ENCODE results near the gene RTL1. TPM values are rescaled to one million over a fixed set of nuclear protein-coding genes. Genes with fewer than 3 reads are reported as not detected.

RTL1 gene
- total RNA-seq, 1 donor from 2014 or later: not detected

DNA sequence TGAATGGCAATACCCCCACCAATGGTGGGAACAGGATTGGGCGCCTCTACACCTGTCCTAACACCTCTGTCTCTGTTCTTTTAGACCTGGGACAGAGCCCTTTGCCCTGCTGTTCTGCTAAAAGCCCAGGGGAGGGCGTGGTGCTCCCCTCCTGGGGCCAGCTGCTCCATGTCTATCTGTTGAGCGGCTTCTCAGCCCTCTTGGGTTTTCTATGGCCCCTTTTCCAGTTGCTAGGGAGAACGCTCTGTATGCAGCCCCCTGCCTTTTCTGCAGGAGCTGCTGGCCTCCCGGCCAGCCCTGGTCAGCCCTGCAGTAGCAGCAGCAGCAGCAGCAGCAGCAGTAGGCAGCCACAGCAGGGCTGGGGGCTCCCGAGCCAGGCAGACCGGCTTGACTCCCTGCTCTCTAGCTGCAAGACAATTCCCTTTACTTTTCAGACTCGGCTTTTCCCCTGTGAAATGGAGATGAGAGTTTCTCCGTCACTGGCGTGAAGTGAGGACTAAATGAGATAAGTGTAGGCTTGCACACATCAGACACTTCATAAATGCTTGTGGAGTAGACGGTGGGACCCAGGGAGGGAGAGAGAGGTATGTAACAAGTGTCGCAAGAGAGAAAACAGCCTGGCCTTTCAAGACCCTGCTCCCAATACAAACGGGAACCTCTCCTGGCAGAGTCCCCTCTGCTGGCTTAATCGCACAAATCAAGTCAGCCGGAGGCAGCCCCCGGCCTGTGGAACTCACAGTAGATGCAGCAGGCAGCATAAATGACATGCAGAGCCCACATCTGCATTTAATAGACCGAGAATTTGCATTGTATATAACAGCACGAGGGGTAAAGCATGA is 1.0 kb downstream of the RTL1 start:
- Mint-ChIP-seq H3K27me3 (ENCODE audit: unreplicated experiment) (peaks cover 15% of the 10 kb centered on the region), H3K9me3 (ENCODE audit: unreplicated experiment) (peaks cover 16% of the 10 kb centered on the region), H3K36me3 (ENCODE audit: unreplicated experiment) (no peaks in the 10 kb centered on the region), H3K4me1 (ENCODE audit: low read depth, unreplicated experiment) (peaks cover 34% of the 10 kb centered on the region), H3K27ac (ENCODE audit: unreplicated experiment) (no peak overlapping the region), H3K4me3 (ENCODE audit: unreplicated experiment) (no peak overlapping the region)
- TF ChIP-seq, protein P1, sequence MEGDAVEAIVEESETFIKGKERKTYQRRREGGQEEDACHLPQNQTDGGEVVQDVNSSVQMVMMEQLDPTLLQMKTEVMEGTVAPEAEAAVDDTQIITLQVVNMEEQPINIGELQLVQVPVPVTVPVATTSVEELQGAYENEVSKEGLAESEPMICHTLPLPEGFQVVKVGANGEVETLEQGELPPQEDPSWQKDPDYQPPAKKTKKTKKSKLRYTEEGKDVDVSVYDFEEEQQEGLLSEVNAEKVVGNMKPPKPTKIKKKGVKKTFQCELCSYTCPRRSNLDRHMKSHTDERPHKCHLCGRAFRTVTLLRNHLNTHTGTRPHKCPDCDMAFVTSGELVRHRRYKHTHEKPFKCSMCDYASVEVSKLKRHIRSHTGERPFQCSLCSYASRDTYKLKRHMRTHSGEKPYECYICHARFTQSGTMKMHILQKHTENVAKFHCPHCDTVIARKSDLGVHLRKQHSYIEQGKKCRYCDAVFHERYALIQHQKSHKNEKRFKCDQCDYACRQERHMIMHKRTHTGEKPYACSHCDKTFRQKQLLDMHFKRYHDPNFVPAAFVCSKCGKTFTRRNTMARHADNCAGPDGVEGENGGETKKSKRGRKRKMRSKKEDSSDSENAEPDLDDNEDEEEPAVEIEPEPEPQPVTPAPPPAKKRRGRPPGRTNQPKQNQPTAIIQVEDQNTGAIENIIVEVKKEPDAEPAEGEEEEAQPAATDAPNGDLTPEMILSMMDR (IDR thresholded peaks at IDR 0.05; ENCODE audit: partially characterized antibody, unreplicated experiment): no peak
- no peak for DNase-seq

DNA sequence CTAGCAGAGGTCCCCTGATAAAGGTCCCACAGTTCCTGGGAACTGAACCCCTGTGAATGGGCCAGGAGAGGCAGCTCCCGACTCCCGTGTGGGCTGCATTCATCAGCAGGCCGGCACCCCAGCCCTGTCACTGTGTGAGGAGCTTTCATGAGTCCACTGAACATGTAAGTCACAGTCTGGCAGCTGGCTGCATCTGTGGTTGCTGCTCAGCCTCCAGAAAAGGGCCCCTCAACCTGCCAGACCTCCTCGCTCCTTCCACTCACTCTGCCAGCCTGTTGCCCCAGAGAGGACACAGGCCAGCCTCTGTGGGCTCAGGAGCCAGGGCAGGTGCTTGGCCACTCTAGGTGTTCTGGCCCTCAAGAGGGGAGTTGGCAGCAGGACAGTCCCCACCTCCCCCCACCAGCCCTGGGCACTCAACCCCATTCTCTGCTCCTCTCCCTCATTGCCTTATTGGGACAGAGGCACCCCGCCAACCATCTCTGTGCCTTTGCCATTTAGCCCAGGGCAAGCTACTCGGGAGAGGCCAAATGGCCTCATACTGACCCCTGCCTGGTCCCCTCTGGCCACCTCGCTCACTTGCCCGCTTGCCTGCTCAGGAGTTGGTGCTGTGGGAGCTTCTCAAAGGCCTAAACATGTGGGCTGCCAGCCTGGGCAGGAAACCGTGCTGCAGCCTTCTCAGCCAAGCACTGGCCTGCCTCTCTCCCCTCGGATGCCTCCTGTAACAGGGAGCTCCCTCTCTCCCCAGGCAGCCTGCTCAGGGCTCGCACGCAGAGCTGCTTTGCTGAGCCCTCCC is 1.9 kb downstream of the RTL1 start:
- Mint-ChIP-seq H3K4me3 (ENCODE audit: unreplicated experiment) (no peak overlapping the region), H3K4me1 (ENCODE audit: low read depth, unreplicated experiment) (peaks cover 38% of the 10 kb centered on the region)

DNA sequence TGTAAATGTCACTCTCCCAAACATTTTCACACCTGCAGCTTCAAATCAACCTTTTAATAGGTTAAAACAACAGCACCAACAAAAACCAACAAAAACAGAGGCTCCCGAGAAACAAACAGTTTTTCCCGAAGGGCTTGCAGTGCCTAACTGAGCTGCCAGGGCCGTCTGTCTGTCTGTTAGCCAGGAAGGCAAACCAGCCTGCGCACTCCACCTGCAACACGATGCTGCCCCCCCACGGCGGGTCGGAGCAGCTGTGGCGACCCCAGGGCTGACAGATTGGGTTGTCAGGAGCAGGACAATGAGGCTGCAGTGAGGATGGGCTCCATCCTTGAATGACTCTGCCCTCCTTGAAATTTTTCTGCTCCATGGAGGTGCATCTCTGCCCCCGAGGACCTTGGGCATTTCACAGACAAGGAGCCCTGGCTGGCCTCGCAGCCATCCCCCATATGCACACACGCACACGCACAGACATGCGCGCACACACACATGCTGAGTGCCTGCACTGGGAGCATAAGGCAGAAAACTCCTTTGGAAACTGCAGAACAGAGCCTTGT is 2.6 kb downstream of the RTL1 start:
- Mint-ChIP-seq H3K36me3 (ENCODE audit: unreplicated experiment) (no peaks in the 10 kb centered on the region), H3K9me3 (ENCODE audit: unreplicated experiment) (peaks cover 15% of the 10 kb centered on the region), H3K27me3 (ENCODE audit: unreplicated experiment) (peaks cover 16% of the 10 kb centered on the region), H3K27ac (ENCODE audit: unreplicated experiment) (peak overlapping the region; percentile 82), H3K4me1 (ENCODE audit: low read depth, unreplicated experiment) (peaks cover 38% of the 10 kb centered on the region), H3K4me3 (ENCODE audit: unreplicated experiment) (peak overlapping the region; percentile 72)
- peak; percentile 80 for DNase-seq
- TF ChIP-seq, protein P1 (IDR thresholded peaks at IDR 0.05; ENCODE audit: partially characterized antibody, unreplicated experiment): no peak

More for the DNA sequence above, 1.9 kb downstream of the RTL1 start:
- DNase-seq: peak; percentile 47
- TF ChIP-seq, protein P1 (IDR thresholded peaks at IDR 0.05; ENCODE audit: partially characterized antibody, unreplicated experiment): no peak
- Mint-ChIP-seq H3K9me3 (ENCODE audit: unreplicated experiment) (peaks cover 16% of the 10 kb centered on the region), H3K27ac (ENCODE audit: unreplicated experiment) (no peak overlapping the region), H3K36me3 (ENCODE audit: unreplicated experiment) (no peaks in the 10 kb centered on the region), H3K27me3 (ENCODE audit: unreplicated experiment) (peaks cover 15% of the 10 kb centered on the region)

GRCh38 chr14:100899884-100900771 is 3.4 kb downstream of the RTL1 start:
- H3K27me3 Mint-ChIP-seq (ENCODE audit: unreplicated experiment): peaks cover 17% of the 10 kb centered on the region
- TF ChIP-seq, protein P1 (IDR thresholded peaks at IDR 0.05; ENCODE audit: partially characterized antibody, unreplicated experiment): no peak

More at GRCh38 chr14:100899884-100900771, 3.4 kb downstream of the RTL1 start:
- Mint-ChIP-seq H3K9me3 (ENCODE audit: unreplicated experiment) (peaks cover 10% of the 10 kb centered on the region), H3K27ac (ENCODE audit: unreplicated experiment) (peak overlapping the region; percentile 78), H3K36me3 (ENCODE audit: unreplicated experiment) (no peaks in the 10 kb centered on the region), H3K4me1 (ENCODE audit: low read depth, unreplicated experiment) (peaks cover 35% of the 10 kb centered on the region), H3K4me3 (ENCODE audit: unreplicated experiment) (peak overlapping the region; percentile 72)
- no peak for DNase-seq

All from glutamatergic neuron (in vitro differentiated cells).